IMR-90 (cell line): ENCODE results near the gene ME2. TPM values are rescaled to one million over a fixed set of nuclear protein-coding genes. Genes with fewer than 3 reads are reported as not detected.

Experiments used
- ATAC-seq: fragments of 200-7000 bp; cut with Tn5 transposase; 2 replicates; pipeline ENCODE4 v1.9.1; 2020; ENCODE audit warnings: low read depth, mild to moderate bottlenecking, moderate library complexity
- BruUV-seq: library from RNA; stranded (reverse); fragments of 400-500 nt; replicated peaks from 2 replicates; lab custom pipeline; 2021; lab: Mats Ljungman, UMichigan
- CTCF ChIA-PET: fragments of 300-600 bp; formaldehyde crosslinking; extraction: SDS; loops from one replicate; lab custom pipeline; 2021; ENCODE audit warnings: antibody characterized with exemption; lab: Yijun Ruan, JAX
- POLR2A ChIA-PET: fragments of 300-600 bp; sonication (Branson Sonifier 250); formaldehyde crosslinking; loops from one replicate; lab custom pipeline; 2022; ENCODE audit warnings: antibody characterized with exemption; ENCODE audit not compliant: unreplicated experiment; lab: Charles Lee
- DNase-seq: peaks from one replicate; pipeline ENCODE4 v3.0.0; 2013
- H2AFZ ChIP-seq: replicated peaks from 2 replicates; pipeline ENCODE3; 2013; ENCODE audit warnings: low read length, mild to moderate bottlenecking; ENCODE audit not compliant: poor library complexity
- H2AK5ac ChIP-seq: 2 replicates; pipeline ENCODE4 v1.6.1; 2013; ENCODE audit warnings: low read depth, low read length, inconsistent platforms
- H2AK9ac ChIP-seq: replicated peaks from 2 replicates; pipeline ENCODE3; 2013; ENCODE audit warnings: mild to moderate bottlenecking, low read depth, low read length, moderate library complexity; ENCODE audit not compliant: poor library complexity
- H2BK120ac ChIP-seq: 2 replicates; pipeline ENCODE4 v1.6.1; 2013; ENCODE audit warnings: low read depth, low read length, inconsistent platforms
- H2BK15ac ChIP-seq: 3 replicates; pipeline ENCODE4 v1.6.1; 2013; ENCODE audit warnings: low read depth, low read length, inconsistent platforms
- H2BK20ac ChIP-seq: 2 replicates; pipeline ENCODE4 v1.6.1; 2013; ENCODE audit warnings: low read depth, mild to moderate bottlenecking, inconsistent platforms, low read length, moderate library complexity
- H2BK5ac ChIP-seq: 2 replicates; pipeline ENCODE4 v1.6.1; 2013; ENCODE audit warnings: mild to moderate bottlenecking, low read depth, low read length, inconsistent platforms; ENCODE audit not compliant: poor library complexity, severe bottlenecking
- H3K14ac ChIP-seq: replicated peaks from 2 replicates; pipeline ENCODE4 v1.6.1; 2013; ENCODE audit warnings: low read depth, low read length, inconsistent platforms
- H3K18ac ChIP-seq: 2 replicates; pipeline ENCODE4 v1.6.1; 2013; ENCODE audit warnings: low read depth, low read length, control low read depth
- H3K23ac ChIP-seq: 2 replicates; pipeline ENCODE4 v1.6.1; 2013; ENCODE audit warnings: low read depth, low read length, inconsistent platforms
- H3K27ac ChIP-seq: 2 replicates; pipeline ENCODE4 v1.5.1; 2013; ENCODE audit warnings: mild to moderate bottlenecking, control low read depth, low read length; ENCODE audit not compliant: insufficient read depth
- H3K27me3 ChIP-seq: 2 replicates; pipeline ENCODE4 v1.6.1; 2013; ENCODE audit warnings: low read length; ENCODE audit not compliant: control insufficient read depth, insufficient read depth
- H3K36me3 ChIP-seq: 2 replicates; pipeline ENCODE4 v1.6.1; 2013; ENCODE audit warnings: low read length, mixed read lengths; ENCODE audit not compliant: control insufficient read depth, insufficient read depth
- H3K4ac ChIP-seq: 2 replicates; pipeline ENCODE4 v1.6.1; 2013; ENCODE audit warnings: low read depth, low read length, inconsistent platforms
- H3K4me1 ChIP-seq: 2 replicates; pipeline ENCODE4 v1.6.1; 2013; ENCODE audit warnings: low read length, mixed read lengths; ENCODE audit not compliant: control insufficient read depth, insufficient read depth
- H3K4me2 ChIP-seq: 2 replicates; pipeline ENCODE4 v1.6.1; 2013; ENCODE audit warnings: low read depth, mild to moderate bottlenecking, control low read depth, low read length, moderate library complexity
- H3K4me3 ChIP-seq: 2 replicates; pipeline ENCODE4 v1.5.1; 2013; ENCODE audit warnings: low read depth, mild to moderate bottlenecking, control low read depth, low read length, moderate library complexity; ENCODE audit not compliant: insufficient read depth
- H3K56ac ChIP-seq: 2 replicates; pipeline ENCODE4 v1.6.1; 2013; ENCODE audit warnings: low read length, inconsistent platforms; ENCODE audit not compliant: insufficient read depth; ENCODE audit errors: extremely low read depth
- H3K79me1 ChIP-seq, 2 experiments: 2 replicates each; pipeline ENCODE4 v1.6.1; 2013; ENCODE audit warnings: low read length in 2 of 2, inconsistent platforms in 1 of 2, low read depth in 1 of 2
- H3K9ac ChIP-seq: 2 replicates; pipeline ENCODE4 v1.6.1; 2013; ENCODE audit warnings: low read depth, low read length, control low read depth
- H3K9me1 ChIP-seq: 2 replicates; pipeline ENCODE4 v1.6.1; 2013; ENCODE audit warnings: low read length, inconsistent platforms; ENCODE audit not compliant: insufficient read depth
- H3K9me3 ChIP-seq: 2 replicates; pipeline ENCODE4 v1.6.1; 2013; ENCODE audit warnings: low read length; ENCODE audit not compliant: control insufficient read depth, insufficient read depth
- H4K20me1 ChIP-seq: 2 replicates; pipeline ENCODE4 v1.6.1; 2013; ENCODE audit warnings: low read length, inconsistent platforms; ENCODE audit not compliant: insufficient read depth
- H4K5ac ChIP-seq: 2 replicates; pipeline ENCODE4 v1.6.1; 2013; ENCODE audit warnings: mild to moderate bottlenecking, low read depth, low read length, control low read depth
- H4K8ac ChIP-seq, 2 experiments: 2 replicates each; pipeline ENCODE4 v1.6.1; 2013; ENCODE audit warnings: low read depth in 2 of 2, low read length in 2 of 2, control low read depth in 1 of 2, inconsistent platforms in 1 of 2
- H4K91ac ChIP-seq: 2 replicates; pipeline ENCODE4 v1.6.1; 2013; ENCODE audit warnings: low read depth, low read length, inconsistent platforms; ENCODE audit not compliant: insufficient read depth
- BHLHE40 ChIP-seq: fragments of 150-350 bp; IDR thresholded peaks from 2 replicates; pipeline ENCODE4 v1.6.1; 2016; ENCODE audit warnings: mild to moderate bottlenecking, low read depth, low read length
- CEBPB ChIP-seq: IDR thresholded peaks from 2 replicates; pipeline ENCODE4 v1.6.1; 2012; ENCODE audit warnings: low read depth, low read length, improper control_type of control experiment
- CHD1 ChIP-seq: IDR thresholded peaks from 2 replicates; pipeline ENCODE4 v1.6.1; 2012; ENCODE audit warnings: low read depth, low read length, improper control_type of control experiment
- FOS ChIP-seq: fragments of 150-350 bp; IDR thresholded peaks from 2 replicates; pipeline ENCODE4 v1.6.1; 2016; ENCODE audit warnings: low read depth, low read length
- MAFK ChIP-seq: IDR thresholded peaks from 2 replicates; pipeline ENCODE4 v1.6.1; 2012; ENCODE audit warnings: low read depth, low read length, improper control_type of control experiment
- MAZ ChIP-seq: IDR thresholded peaks from 2 replicates; pipeline ENCODE4 v1.6.1; 2012; ENCODE audit warnings: low read depth, mild to moderate bottlenecking, low read length, improper control_type of control experiment, moderate library complexity, borderline replicate concordance
- MXI1 ChIP-seq: IDR thresholded peaks from 2 replicates; pipeline ENCODE4 v1.6.1; 2012; ENCODE audit warnings: low read depth, mild to moderate bottlenecking, low read length, moderate library complexity, borderline replicate concordance
- NFE2L2 ChIP-seq: fragments of 150-350 bp; IDR thresholded peaks from 2 replicates; pipeline ENCODE4 v1.6.1; 2016; ENCODE audit warnings: low read depth, mild to moderate bottlenecking, low read length
- POLR2A ChIP-seq: IDR thresholded peaks from 2 replicates; pipeline ENCODE4 v1.6.1; 2012; ENCODE audit warnings: mild to moderate bottlenecking, low read depth, low read length
- RAD21 ChIP-seq: IDR thresholded peaks from 2 replicates; pipeline ENCODE4 v1.6.1; 2012; ENCODE audit warnings: low read length, improper control_type of control experiment
- RCOR1 ChIP-seq: IDR thresholded peaks from 2 replicates; pipeline ENCODE4 v1.6.1; 2012; ENCODE audit warnings: mild to moderate bottlenecking, low read length, improper control_type of control experiment; ENCODE audit not compliant: insufficient replicate concordance
- RFX5 ChIP-seq: IDR thresholded peaks from 2 replicates; pipeline ENCODE4 v1.8.0; 2012; ENCODE audit warnings: low read depth, mild to moderate bottlenecking, low read length, moderate library complexity
- SMC3 ChIP-seq: fragments of 150-350 bp; IDR thresholded peaks from 2 replicates; pipeline ENCODE4 v1.6.1; 2016; ENCODE audit warnings: low read depth, mild to moderate bottlenecking, antibody characterized with exemption, low read length, moderate library complexity
- WGBS, 2 experiments: methylation state at CpG; one replicate each; pipeline versions ENCODE4 v1.1.5 to v1.1.7; 2013; ENCODE audit warnings: missing lambda C conversion rate in 2 of 2; ENCODE audit not compliant: insufficient read length in 1 of 2; ENCODE audit errors: extremely low coverage in 2 of 2; 5-methylcytosine and 5-hydroxymethylcytosine counted together
- dilution Hi-C: fragments of 300-500 bp; cut with HindIII; formaldehyde crosslinking; loops from one replicate; pipeline ENCODE4 v1.14.3; 2018; ENCODE audit warnings: low sequenced_read_pairs; ENCODE audit not compliant: unreplicated experiment
- in situ Hi-C: fragments of 300-500 bp; cut with MboI; formaldehyde crosslinking; loops from 3 replicates; pipeline ENCODE4 v1.14.3; 2019; ENCODE audit warnings: low sequenced_read_pairs, inconsistent platforms, mixed read lengths
- intact Hi-C: fragments of 100-400 bp; cut with micrococcal nuclease; formaldehyde crosslinking; loops from 2 replicates; pipeline ENCODE4 v1.10.0; 2022
- polyA plus RNA-seq, 3 experiments: library from polyadenylated mRNA; depleted of rRNA; stranded (reverse); fragments of >200 nt; gene quantifications; 2 replicates each; pipeline ENCODE4 v1.2.3, GENCODE V29; 2012; ENCODE audit warnings: low replicate concordance in 1 of 3
- total RNA-seq: library from RNA; depleted of rRNA; stranded (reverse); fragments of >200 nt; gene quantifications from 2 replicates; pipeline ENCODE4 v1.2.3, GENCODE V29; 2012
- TF ChIP-seq, protein P1 (sequence below): fragments of 150-350 bp; IDR thresholded peaks from 2 replicates; pipeline ENCODE4 v1.6.1; 2016; ENCODE audit warnings: low read depth, mild to moderate bottlenecking, low read length, moderate library complexity, borderline replicate concordance
- TF ChIP-seq, protein P2 (sequence below): fragments of 150-350 bp; IDR thresholded peaks from 2 replicates; pipeline ENCODE4 v1.6.1; 2017; ENCODE audit warnings: mild to moderate bottlenecking, antibody characterized with exemption, low read length, low read depth
- TF ChIP-seq, protein P3 (sequence below): conservative IDR thresholded peaks from 2 replicates; pipeline ENCODE4 v1.5.1; 2012; ENCODE audit warnings: mild to moderate bottlenecking, low read depth, low read length, improper control_type of control experiment

ME2 gene
- total and polyA plus RNA-seq, 2 of the 4 experiments (the other 2 are of a cell fraction): 29.7 to 32.6 TPM

DNA sequence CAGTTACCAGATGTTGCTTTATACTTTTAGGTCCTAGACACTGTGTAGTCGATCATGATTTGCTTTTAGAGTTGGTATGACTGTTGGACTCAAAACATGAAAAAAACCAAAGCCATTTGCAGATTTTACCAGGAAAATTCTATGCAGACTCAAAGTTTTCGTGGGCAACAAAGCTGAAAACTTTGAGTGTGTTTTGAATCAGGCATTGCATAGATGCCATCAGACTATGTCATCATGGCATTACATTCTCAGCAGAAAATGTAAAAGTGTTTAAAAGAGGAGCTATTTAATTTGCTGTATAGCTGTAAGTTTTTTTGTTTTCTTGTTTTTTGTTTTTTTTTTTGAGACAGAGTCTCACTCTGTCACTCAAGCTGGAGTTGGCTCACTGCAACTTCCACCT, 45.5 kb downstream of the ME2 start:
- H4K20me1 ChIP-seq: no peaks in the 10 kb centered on the region
- no peak overlapping the region for H2AK9ac ChIP-seq
- H3K18ac ChIP-seq: no peak overlapping the region; the same call in 1 of the 2 replicates
- H3K14ac ChIP-seq: no peak overlapping the region
- no peak overlapping the region for H4K5ac ChIP-seq
- H3K9me3 ChIP-seq: no peaks in the 10 kb centered on the region
- no peak overlapping the region for H3K23ac ChIP-seq
- POLR2A ChIA-PET: interaction anchor here (1.0 kb wide), 1 partner anchor 46 kb away, joined by 3 read pairs; no protein-coding TSS in a partner anchor
- no TSS peak for BruUV-seq
- in situ Hi-C loops (no loop called here), dilution Hi-C loops (no loop called here), intact Hi-C loops (loop anchor here (5.0 kb wide), 1 partner anchor 37 kb away; no protein-coding TSS in a partner anchor)
- WGBS, 2 experiments: no CpG with 5 or more reads among the region's 2 CpGs
- peak; percentile 51 for DNase-seq
- peak; percentile 72 for ATAC-seq
- H4K91ac ChIP-seq: no peak overlapping the region
- peak overlapping the region; percentile 65; the same call in 1 of the 2 replicates for H3K4me2 ChIP-seq
- H2AFZ ChIP-seq: no peak overlapping the region
- no peak overlapping the region for H3K4me3 ChIP-seq
- no peak overlapping the region for H3K56ac ChIP-seq
- H2BK15ac ChIP-seq: no peak overlapping the region
- H2AK5ac ChIP-seq: no peak overlapping the region
- no peaks in the 10 kb centered on the region for H3K79me1 ChIP-seq
- no peaks in the 10 kb centered on the region for H3K9me1 ChIP-seq
- H3K9ac ChIP-seq: no peak overlapping the region
- H3K27me3 ChIP-seq: no peaks in the 10 kb centered on the region
- H2BK120ac ChIP-seq: no peak overlapping the region
- 0 out of 2 replicates have a peak, but pooled peaks cover 1% of the 10 kb centered on the region for H3K36me3 ChIP-seq
- H3K4me1 ChIP-seq: 0 out of 2 replicates have a peak, but pooled peaks cover 1% of the 10 kb centered on the region
- TF ChIP-seq MAFK (no peak), RAD21 (no peak), NFE2L2 (no peak), CEBPB (no peak), MAZ (no peak), RFX5 (no peak), CHD1 (no peak), POLR2A (no peak), BHLHE40 (no peak), RCOR1 (no peak), MXI1 (no peak), FOS (no peak), SMC3 (no peak)
- TF ChIP-seq, protein P1, sequence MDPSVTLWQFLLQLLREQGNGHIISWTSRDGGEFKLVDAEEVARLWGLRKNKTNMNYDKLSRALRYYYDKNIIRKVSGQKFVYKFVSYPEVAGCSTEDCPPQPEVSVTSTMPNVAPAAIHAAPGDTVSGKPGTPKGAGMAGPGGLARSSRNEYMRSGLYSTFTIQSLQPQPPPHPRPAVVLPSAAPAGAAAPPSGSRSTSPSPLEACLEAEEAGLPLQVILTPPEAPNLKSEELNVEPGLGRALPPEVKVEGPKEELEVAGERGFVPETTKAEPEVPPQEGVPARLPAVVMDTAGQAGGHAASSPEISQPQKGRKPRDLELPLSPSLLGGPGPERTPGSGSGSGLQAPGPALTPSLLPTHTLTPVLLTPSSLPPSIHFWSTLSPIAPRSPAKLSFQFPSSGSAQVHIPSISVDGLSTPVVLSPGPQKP: no peak
- TF ChIP-seq, protein P2, sequence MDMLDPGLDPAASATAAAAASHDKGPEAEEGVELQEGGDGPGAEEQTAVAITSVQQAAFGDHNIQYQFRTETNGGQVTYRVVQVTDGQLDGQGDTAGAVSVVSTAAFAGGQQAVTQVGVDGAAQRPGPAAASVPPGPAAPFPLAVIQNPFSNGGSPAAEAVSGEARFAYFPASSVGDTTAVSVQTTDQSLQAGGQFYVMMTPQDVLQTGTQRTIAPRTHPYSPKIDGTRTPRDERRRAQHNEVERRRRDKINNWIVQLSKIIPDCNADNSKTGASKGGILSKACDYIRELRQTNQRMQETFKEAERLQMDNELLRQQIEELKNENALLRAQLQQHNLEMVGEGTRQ: no peak
- TF ChIP-seq, protein P3, sequence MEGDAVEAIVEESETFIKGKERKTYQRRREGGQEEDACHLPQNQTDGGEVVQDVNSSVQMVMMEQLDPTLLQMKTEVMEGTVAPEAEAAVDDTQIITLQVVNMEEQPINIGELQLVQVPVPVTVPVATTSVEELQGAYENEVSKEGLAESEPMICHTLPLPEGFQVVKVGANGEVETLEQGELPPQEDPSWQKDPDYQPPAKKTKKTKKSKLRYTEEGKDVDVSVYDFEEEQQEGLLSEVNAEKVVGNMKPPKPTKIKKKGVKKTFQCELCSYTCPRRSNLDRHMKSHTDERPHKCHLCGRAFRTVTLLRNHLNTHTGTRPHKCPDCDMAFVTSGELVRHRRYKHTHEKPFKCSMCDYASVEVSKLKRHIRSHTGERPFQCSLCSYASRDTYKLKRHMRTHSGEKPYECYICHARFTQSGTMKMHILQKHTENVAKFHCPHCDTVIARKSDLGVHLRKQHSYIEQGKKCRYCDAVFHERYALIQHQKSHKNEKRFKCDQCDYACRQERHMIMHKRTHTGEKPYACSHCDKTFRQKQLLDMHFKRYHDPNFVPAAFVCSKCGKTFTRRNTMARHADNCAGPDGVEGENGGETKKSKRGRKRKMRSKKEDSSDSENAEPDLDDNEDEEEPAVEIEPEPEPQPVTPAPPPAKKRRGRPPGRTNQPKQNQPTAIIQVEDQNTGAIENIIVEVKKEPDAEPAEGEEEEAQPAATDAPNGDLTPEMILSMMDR: no peak
- no peak overlapping the region for H3K27ac ChIP-seq
- no peak overlapping the region for H4K8ac ChIP-seq
- H3K4ac ChIP-seq: no peak overlapping the region
- peak overlapping the region; percentile 48 for H2BK5ac ChIP-seq
- H2BK20ac ChIP-seq: no peak overlapping the region
- CTCF ChIA-PET: interaction anchor here (0.7 kb wide), 1 partner anchor 42 kb away, joined by 5 read pairs; no protein-coding TSS in a partner anchor
